Measurements from ENCODE around the gene POLR1B.

DNA sequence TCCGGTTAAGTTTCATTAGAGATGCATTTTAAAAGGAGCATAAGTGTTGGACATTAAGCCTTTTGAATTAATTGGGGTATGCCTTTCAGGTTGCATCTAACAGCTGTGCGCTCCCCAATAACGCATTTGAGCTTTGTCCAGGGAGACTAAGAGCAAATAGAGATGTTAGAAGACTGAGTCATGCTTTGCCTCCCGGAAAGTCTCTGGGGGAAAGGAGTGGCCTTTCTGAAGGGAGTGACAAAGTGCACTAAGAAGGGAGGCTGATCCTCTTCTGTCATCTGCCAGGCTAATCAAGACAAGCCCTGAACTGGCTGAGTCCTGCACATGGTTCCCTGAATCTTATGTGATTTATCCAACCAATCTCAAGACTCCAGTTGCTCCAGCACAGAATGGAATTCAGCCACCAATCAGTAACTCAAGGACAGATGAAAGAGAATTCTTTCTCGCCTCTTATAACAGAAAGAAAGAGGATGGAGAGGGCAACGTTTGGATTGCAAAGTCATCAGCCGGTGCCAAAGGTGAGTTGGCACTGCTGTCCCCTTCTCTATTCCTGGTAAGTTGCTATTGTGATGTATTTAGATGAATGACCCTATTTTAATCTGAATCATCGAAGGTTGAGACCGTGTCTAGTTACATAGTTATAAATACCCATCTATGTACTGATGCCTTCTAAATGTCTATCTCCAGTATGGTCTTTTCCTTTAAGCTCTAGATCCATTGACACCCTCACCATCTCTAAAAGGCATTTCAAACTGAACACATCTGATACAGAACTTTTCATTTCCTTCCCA lies 48.2 kb upstream of the POLR1B start:
- TF ChIP-seq, protein P1, sequence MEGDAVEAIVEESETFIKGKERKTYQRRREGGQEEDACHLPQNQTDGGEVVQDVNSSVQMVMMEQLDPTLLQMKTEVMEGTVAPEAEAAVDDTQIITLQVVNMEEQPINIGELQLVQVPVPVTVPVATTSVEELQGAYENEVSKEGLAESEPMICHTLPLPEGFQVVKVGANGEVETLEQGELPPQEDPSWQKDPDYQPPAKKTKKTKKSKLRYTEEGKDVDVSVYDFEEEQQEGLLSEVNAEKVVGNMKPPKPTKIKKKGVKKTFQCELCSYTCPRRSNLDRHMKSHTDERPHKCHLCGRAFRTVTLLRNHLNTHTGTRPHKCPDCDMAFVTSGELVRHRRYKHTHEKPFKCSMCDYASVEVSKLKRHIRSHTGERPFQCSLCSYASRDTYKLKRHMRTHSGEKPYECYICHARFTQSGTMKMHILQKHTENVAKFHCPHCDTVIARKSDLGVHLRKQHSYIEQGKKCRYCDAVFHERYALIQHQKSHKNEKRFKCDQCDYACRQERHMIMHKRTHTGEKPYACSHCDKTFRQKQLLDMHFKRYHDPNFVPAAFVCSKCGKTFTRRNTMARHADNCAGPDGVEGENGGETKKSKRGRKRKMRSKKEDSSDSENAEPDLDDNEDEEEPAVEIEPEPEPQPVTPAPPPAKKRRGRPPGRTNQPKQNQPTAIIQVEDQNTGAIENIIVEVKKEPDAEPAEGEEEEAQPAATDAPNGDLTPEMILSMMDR (IDR thresholded peaks at IDR 0.05): no peak
- TF ChIP-seq POLR2A (IDR thresholded peaks at IDR 0.05): no peak
